Subcutaneous abdominal adipose tissue (tissue), 5 donors: ENCODE data around the gene CASK.
A peak's percentile ranks its signal among the peaks of the same experiment; 100 is the strongest.

Experiments used
- H3K27ac ChIP-seq: one replicate; pipeline ENCODE4 v1.7.0; 2013; ENCODE audit warnings: low read depth, mild to moderate bottlenecking, inconsistent platforms, low read length, moderate library complexity
- H3K27me3 ChIP-seq, 5 donors: one replicate each; pipeline ENCODE4 v1.7.0; 2013; ENCODE audit warnings: low read length in 5 of 5, inconsistent platforms in 1 of 5; ENCODE audit not compliant: control insufficient read depth in 5 of 5, insufficient read depth in 4 of 5
- H3K36me3 ChIP-seq, 5 donors: one replicate each; pipeline ENCODE4 v1.7.0; 2013; ENCODE audit warnings: low read length in 5 of 5; ENCODE audit not compliant: control insufficient read depth in 5 of 5, insufficient read depth in 5 of 5
- H3K4me1 ChIP-seq, 5 donors: one replicate each; pipeline ENCODE4 v1.7.0; 2013; ENCODE audit warnings: low read length in 5 of 5, mild to moderate bottlenecking in 3 of 5, moderate library complexity in 1 of 5; ENCODE audit not compliant: control insufficient read depth in 5 of 5, insufficient read depth in 5 of 5
- H3K4me3 ChIP-seq, 5 donors: one replicate each; pipeline ENCODE4 v1.7.0; 2013; ENCODE audit warnings: low read length in 5 of 5, low read depth in 1 of 5
- H3K9ac ChIP-seq, 5 donors: one replicate each; pipeline ENCODE4 v1.7.0; 2013; ENCODE audit warnings: low read length in 5 of 5, mild to moderate bottlenecking in 4 of 5, moderate library complexity in 3 of 5
- H3K9me3 ChIP-seq, 5 donors: one replicate each; pipeline ENCODE4 v1.7.0; 2013; ENCODE audit warnings: low read length in 5 of 5; ENCODE audit not compliant: control insufficient read depth in 5 of 5
- donor health status: healthy.
- donor health status: healthy.
- donor health status: healthy.
- donor health status: healthy.
- donor health status: healthy.

Gene CASK

GRCh38 chrX:41946235-41946634 lies 22.9 kb upstream of the CASK start:
- Histone ChIP-seq H3K4me1 (peaks cover 0 to 2% (median 0%) of the 10 kb centered on the region in 5 donors), H3K27me3 (peaks cover 0 to 8% (median 3%) of the 10 kb centered on the region in 5 donors), H3K9me3 (no peaks in the 10 kb centered on the region), H3K9ac (no peak overlapping the region), H3K27ac (no peak overlapping the region), H3K36me3 (no peaks in the 10 kb centered on the region), H3K4me3 (no peak overlapping the region)

- Histone ChIP-seq H3K27ac (no peak overlapping the region), H3K9me3 (peaks cover 0 to 4% (median 0%) of the 10 kb centered on the region in 5 donors), H3K36me3 (no peaks in the 10 kb centered on the region), H3K27me3 (peaks cover 0 to 4% (median 0%) of the 10 kb centered on the region in 5 donors), H3K9ac (no peak overlapping the region), H3K4me3 (no peak overlapping the region), H3K4me1 (no peaks in the 10 kb centered on the region)
These were observed 12.5 kb upstream of the CASK start for GRCh38 chrX:41935832-41936231.

- H3K4me1 ChIP-seq = no peaks in the 10 kb centered on the region
- peaks cover 0 to 8% (median 4%) of the 10 kb centered on the region in 5 donors for H3K27me3 ChIP-seq
- H3K4me3 ChIP-seq = no peak overlapping the region
- no peak overlapping the region for H3K9ac ChIP-seq
- no peaks in the 10 kb centered on the region for H3K36me3 ChIP-seq
- H3K9me3 ChIP-seq = peaks cover 0 to 4% (median 0%) of the 10 kb centered on the region in 5 donors
- H3K27ac ChIP-seq = no peak overlapping the region
These were observed 10.2 kb upstream of the CASK start for GRCh38 chrX:41933546-41933945.

- Histone ChIP-seq H3K27me3 (peaks cover 0 to 10% (median 6%) of the 10 kb centered on the region in 5 donors), H3K4me3 (no peak overlapping the region), H3K36me3 (no peaks in the 10 kb centered on the region), H3K4me1 (no peaks in the 10 kb centered on the region), H3K9me3 (peaks cover 0 to 4% (median 0%) of the 10 kb centered on the region in 5 donors), H3K9ac (no peak overlapping the region), H3K27ac (no peak overlapping the region)
These were observed 9.5 kb upstream of the CASK start for GRCh38 chrX:41932885-41933284.

- no peak overlapping the region for H3K9ac ChIP-seq
- H3K4me1 ChIP-seq = no peaks in the 10 kb centered on the region
- H3K27ac ChIP-seq = no peak overlapping the region
- H3K9me3 ChIP-seq = peaks cover 0 to 4% (median 0%) of the 10 kb centered on the region in 5 donors
- H3K36me3 ChIP-seq = no peaks in the 10 kb centered on the region
- H3K4me3 ChIP-seq = no peak overlapping the region
- peaks cover 0 to 10% (median 7%) of the 10 kb centered on the region in 5 donors for H3K27me3 ChIP-seq
These were observed 8.2 kb upstream of the CASK start for GRCh38 chrX:41931591-41931990.

- Histone ChIP-seq H3K27me3 (peaks cover 3 to 10% (median 6%) of the 10 kb centered on the region in 5 donors), H3K36me3 (no peaks in the 10 kb centered on the region), H3K9me3 (peaks cover 0 to 3% (median 0%) of the 10 kb centered on the region in 5 donors), H3K4me3 (peak overlapping the region; percentile 73 to 84 (median 76)), H3K27ac (peak overlapping the region; percentile 63), H3K9ac (peak overlapping the region; percentile 3 to 73 (median 48)), H3K4me1 (peaks cover 0 to 14% (median 5%) of the 10 kb centered on the region in 5 donors)
These were observed 777 bp upstream of the CASK start for GRCh38 chrX:41923978-41924683.

GRCh38 chrX:41922431-41923151 lies 763 bp downstream of the CASK start:
- Histone ChIP-seq H3K27ac (peak overlapping the region; percentile 69), H3K9ac (peak overlapping the region in 4 of 5 donors; percentile 2 to 71 (median 60)), H3K27me3 (peaks cover 2 to 5% (median 3%) of the 10 kb centered on the region in 5 donors), H3K36me3 (no peaks in the 10 kb centered on the region), H3K4me3 (peak overlapping the region; percentile 64 to 80 (median 69)), H3K9me3 (peaks cover 0 to 3% (median 0%) of the 10 kb centered on the region in 5 donors), H3K4me1 (peaks cover 0 to 14% (median 8%) of the 10 kb centered on the region in 5 donors)

- peaks cover 0 to 5% (median 3%) of the 10 kb centered on the region in 5 donors for H3K27me3 ChIP-seq
- H3K4me1 ChIP-seq = peaks cover 0 to 14% (median 8%) of the 10 kb centered on the region in 5 donors
- H3K9ac ChIP-seq = peak overlapping the region in 4 of 5 donors; percentile 2 to 71 (median 60)
- peaks cover 0 to 3% (median 0%) of the 10 kb centered on the region in 5 donors for H3K9me3 ChIP-seq
- peak overlapping the region; percentile 69 for H3K27ac ChIP-seq
- H3K36me3 ChIP-seq = no peaks in the 10 kb centered on the region
- H3K4me3 ChIP-seq = peak overlapping the region; percentile 64 to 80 (median 69)
These were observed 1.6 kb downstream of the CASK start for GRCh38 chrX:41921492-41922430.

- Histone ChIP-seq H3K4me1 (peaks cover 0 to 15% (median 14%) of the 10 kb centered on the region in 5 donors), H3K4me3 (no peak overlapping the region), H3K9me3 (peaks cover 0 to 3% (median 0%) of the 10 kb centered on the region in 5 donors), H3K27ac (peak overlapping the region; percentile 31), H3K9ac (no peak overlapping the region), H3K27me3 (peaks cover 0 to 3% (median under 1%) of the 10 kb centered on the region in 5 donors), H3K36me3 (no peaks in the 10 kb centered on the region)
These were observed 3.5 kb downstream of the CASK start for GRCh38 chrX:41919870-41920269.
